GM06990 (cell line): ENCODE data around the gene ROBO1.
"Not testable (repeated sequence)": the region's sequence is repeated elsewhere in the genome, so short reads cannot be mapped to it uniquely, and the experiment has no call there.

Experiments used
- DNase-seq: peaks from one replicate; pipeline ENCODE4 v3.0.0-alpha.2; 2011; ENCODE audit not compliant: insufficient read length; ENCODE audit errors: extremely low read depth
- H3K27me3 ChIP-seq: replicated peaks from 2 replicates; pipeline ENCODE4 v1.6.0; 2011; ENCODE audit warnings: low read length; ENCODE audit not compliant: control insufficient read depth, insufficient read depth
- H3K36me3 ChIP-seq: 2 replicates; pipeline ENCODE4 v1.5.1; 2011; ENCODE audit warnings: low read length; ENCODE audit not compliant: control insufficient read depth, insufficient read depth
- H3K4me3 ChIP-seq: replicated peaks from 2 replicates; pipeline ENCODE4 v1.5.1; 2011; ENCODE audit warnings: low read depth, mild to moderate bottlenecking, control low read depth, low read length
- TF ChIP-seq, protein P1 (sequence below): IDR thresholded peaks from 2 replicates; pipeline ENCODE4 v1.5.1; 2011; ENCODE audit warnings: low read length, control low read depth, mild to moderate bottlenecking, inconsistent platforms; ENCODE audit not compliant: insufficient read depth, poor library complexity, severe bottlenecking

ROBO1 gene

DNA sequence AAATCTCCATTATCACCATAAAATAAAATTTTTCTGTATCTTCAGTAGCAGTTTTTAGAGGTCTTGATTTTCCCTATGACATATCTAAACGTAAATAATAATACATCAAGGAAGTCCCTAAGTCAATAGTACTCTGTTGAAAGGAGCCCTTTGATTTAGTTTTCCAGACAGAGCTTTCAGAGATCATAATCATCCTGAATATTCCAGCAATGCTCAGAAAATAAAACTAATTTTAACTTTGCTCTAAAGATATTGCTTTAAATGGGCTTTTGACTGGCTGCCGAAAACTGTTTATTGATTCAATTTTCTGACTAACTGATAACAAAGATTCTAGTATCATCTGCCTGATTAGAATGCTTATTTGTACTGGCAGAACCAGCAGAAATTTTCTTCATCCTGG lies 40.7 kb upstream of the ROBO1 start:
- no peaks in the 10 kb centered on the region for H3K36me3 ChIP-seq
- H3K4me3 ChIP-seq: no peak overlapping the region
- TF ChIP-seq, protein P1, sequence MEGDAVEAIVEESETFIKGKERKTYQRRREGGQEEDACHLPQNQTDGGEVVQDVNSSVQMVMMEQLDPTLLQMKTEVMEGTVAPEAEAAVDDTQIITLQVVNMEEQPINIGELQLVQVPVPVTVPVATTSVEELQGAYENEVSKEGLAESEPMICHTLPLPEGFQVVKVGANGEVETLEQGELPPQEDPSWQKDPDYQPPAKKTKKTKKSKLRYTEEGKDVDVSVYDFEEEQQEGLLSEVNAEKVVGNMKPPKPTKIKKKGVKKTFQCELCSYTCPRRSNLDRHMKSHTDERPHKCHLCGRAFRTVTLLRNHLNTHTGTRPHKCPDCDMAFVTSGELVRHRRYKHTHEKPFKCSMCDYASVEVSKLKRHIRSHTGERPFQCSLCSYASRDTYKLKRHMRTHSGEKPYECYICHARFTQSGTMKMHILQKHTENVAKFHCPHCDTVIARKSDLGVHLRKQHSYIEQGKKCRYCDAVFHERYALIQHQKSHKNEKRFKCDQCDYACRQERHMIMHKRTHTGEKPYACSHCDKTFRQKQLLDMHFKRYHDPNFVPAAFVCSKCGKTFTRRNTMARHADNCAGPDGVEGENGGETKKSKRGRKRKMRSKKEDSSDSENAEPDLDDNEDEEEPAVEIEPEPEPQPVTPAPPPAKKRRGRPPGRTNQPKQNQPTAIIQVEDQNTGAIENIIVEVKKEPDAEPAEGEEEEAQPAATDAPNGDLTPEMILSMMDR: no peak

DNA sequence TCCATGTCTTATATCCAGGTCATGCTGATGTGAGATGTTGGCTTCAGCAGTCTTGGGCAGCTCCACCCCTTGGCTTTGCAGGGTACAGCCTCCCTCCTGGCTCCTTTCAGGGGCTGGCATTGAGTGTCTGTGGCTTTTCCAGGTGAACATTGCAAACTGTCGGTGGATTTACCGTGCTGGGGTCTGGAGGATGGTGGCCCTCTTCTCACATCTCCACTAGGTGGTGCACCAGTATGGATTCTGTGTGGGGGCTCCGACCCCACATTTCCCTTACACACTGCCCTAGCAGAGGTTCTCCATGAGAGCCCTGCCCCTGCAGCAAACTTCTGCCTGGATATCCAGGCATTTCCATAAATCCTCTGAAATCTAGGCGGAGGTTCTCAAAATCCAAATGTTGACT lies 22.4 kb upstream of the ROBO1 start:
- H3K27me3 ChIP-seq, H3K4me3 ChIP-seq, DNase-seq, H3K36me3 ChIP-seq: not testable (repeated sequence)

More for the DNA sequence above, 40.7 kb upstream of the ROBO1 start:
- no peaks in the 10 kb centered on the region for H3K27me3 ChIP-seq
- DNase-seq: no peak

DNA sequence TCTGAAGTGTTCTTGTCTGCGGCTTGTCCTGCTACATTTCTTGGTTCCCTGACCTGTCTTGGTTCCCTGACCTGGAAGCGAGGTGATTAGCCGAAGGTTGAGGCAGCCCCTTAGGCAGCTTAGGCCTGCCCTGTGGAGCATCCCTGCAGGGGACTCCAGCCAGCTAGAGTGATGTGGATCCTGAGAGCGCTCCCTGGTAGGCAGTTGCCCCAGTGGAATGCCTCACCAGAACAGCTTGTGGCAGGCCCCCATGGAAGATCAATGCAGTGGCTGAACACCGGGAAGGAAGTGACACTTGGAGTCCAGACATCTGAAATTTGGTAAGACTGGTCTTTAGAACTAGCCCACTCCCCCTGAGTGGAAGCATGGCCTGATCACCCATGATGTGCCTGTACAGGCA lies 5.5 kb upstream of the ROBO1 start:
- Histone ChIP-seq H3K4me3 (no peak overlapping the region), H3K27me3 (no peaks in the 10 kb centered on the region), H3K36me3 (no peaks in the 10 kb centered on the region)
- TF ChIP-seq, protein P1: no peak
- DNase-seq: no peak

DNA sequence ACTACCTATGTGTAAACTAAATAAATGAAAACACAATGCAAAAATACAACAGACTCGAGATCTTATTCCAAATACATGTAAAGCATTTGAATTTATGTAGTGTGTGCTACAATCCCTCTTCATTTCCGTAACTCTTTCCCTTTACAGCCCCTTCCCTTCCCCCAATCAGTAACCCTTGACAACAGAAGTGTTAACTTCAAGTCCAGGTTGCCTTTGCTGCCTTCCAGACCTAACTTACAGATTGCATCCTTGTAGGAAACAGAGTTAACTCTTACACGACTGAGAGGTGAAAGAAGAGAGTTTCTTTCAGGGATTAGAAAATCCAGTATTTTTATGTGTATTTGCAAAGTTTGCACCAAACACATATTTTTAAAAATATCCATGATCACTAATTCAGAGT lies 1.4 kb upstream of the ROBO1 start:
- H3K36me3 ChIP-seq: no peaks in the 10 kb centered on the region
- TF ChIP-seq, protein P1: no peak
- no peak overlapping the region for H3K4me3 ChIP-seq
- no peaks in the 10 kb centered on the region for H3K27me3 ChIP-seq
- no peak for DNase-seq

DNA sequence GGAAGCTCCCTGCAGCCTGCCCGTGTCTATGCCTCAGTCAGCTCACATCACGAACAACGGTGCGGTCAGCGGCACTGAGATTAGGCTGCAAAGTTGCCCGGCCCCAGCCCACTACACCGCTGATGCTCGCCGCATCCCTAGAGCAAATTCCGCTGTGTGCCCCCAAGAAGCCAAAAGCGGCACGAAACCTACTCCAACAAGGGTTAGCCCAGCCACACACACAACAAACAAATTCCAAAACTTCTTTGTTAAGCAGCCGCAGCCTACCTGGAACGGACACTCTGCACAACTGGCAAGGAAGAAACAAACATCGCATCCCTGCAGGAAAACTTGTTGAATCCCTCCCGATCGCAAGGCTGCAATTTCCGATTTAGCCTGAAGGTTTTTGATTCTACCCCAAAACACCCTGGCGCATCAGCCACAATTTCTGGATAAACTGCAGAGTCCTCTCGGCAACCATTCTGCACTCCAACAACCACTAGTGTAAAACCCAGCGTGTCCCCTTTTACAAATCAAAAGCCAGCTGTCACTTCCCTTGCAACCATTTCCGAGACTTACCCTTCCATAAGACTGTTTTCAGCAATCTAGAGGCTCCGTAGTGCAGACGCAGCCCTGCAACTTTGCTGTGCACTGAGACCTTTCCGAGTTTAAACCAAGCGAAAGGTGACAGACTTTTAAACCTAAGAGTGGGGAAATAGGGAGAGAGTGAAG lies 449 bp downstream of the ROBO1 start:
- H3K4me3 ChIP-seq: no peak overlapping the region
- no peaks in the 10 kb centered on the region for H3K36me3 ChIP-seq
- H3K27me3 ChIP-seq: no peaks in the 10 kb centered on the region
- TF ChIP-seq, protein P1: no peak
- DNase-seq: no peak

DNA sequence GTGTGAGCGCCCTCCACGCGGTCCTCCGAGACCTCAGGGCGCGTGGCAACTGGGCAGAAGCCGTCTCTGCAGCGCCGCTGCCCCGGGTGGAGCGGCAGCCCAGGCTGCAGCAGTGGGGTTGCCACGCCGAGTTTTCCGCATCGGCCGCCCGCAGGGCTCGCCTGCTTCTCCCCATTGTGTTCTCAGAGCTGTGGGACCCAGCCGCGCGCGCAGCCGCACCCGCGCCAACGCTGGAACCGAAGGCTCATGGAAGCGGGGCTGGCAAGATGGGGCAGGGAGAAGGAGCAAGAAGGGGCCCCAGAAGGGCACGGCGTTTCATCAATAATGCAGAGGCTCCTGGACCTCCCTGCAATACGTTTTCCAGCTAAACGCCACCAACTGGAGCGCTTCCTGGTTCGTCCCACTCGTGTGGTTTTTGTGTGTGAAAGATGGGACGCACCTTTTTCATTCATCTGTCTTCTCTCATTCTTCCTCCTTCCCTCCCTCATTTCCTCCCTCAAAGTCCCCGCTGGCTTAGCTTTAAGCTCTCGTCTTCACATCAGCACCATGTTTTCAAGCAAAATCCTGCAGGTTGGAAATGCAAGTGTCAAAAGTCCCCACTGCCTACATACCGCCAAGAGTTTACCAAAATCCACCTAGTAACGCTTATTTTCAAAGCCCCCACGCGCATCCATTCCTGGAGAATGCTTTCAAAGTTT lies 1.2 kb downstream of the ROBO1 start:
- DNase-seq: no peak
- TF ChIP-seq, protein P1: no peak
- no peaks in the 10 kb centered on the region for H3K36me3 ChIP-seq
- no peak overlapping the region for H3K4me3 ChIP-seq
- no peaks in the 10 kb centered on the region for H3K27me3 ChIP-seq
